Left lung (tissue), 10 donors: Measurements from ENCODE around the gene GPR158. TPM values are rescaled to one million over a fixed set of nuclear protein-coding genes. Genes with fewer than 3 reads are reported as not detected.

Experiments used
- ATAC-seq: fragments of 200-7000 bp; cut with Tn5 transposase; one replicate; pipeline ENCODE4 v1.9.1; 2020; ENCODE audit warnings: moderate library complexity
- DNase-seq, 4 donors: peaks; one replicate each; pipeline ENCODE4 v3.0.0-alpha.2; 2013 to 2020
- H3K27ac ChIP-seq, 2 donors: fragments of 200-600 bp; sonication (generic) in 1 of 2; one replicate each; pipeline versions ENCODE4 v1.5.0 to v1.8.0; 2020 to 2021
- H3K27me3 ChIP-seq, 2 donors: fragments of 200-600 bp; sonication (generic) in 1 of 2; one replicate each; pipeline versions ENCODE4 v1.5.0 to v1.8.0; 2020 to 2021
- H3K36me3 ChIP-seq, 2 donors: fragments of 200-600 bp; sonication (generic) in 1 of 2; one replicate each; pipeline versions ENCODE4 v1.5.0 to v1.8.0; 2020 to 2021
- H3K4me1 ChIP-seq, 2 donors: fragments of 200-600 bp; one replicate each; pipeline ENCODE4 v1.8.0; 2021
- H3K4me3 ChIP-seq, 2 donors: fragments of 200-600 bp; sonication (generic) in 1 of 2; one replicate each; pipeline versions ENCODE4 v1.5.0 to v1.8.0; 2020 to 2021; ENCODE audit warnings: mild to moderate bottlenecking in 1 of 2
- H3K9me3 ChIP-seq, 2 donors: fragments of 200-600 bp; sonication (generic) in 1 of 2; one replicate each; pipeline versions ENCODE4 v1.5.0 to v1.8.0; 2020 to 2021
- CTCF ChIP-seq, 2 donors: fragments of 200-600 bp; sonication (generic) in 1 of 2; IDR thresholded peaks; one replicate each; pipeline versions ENCODE4 v1.5.0 to v1.8.0; 2021; ENCODE audit warnings: antibody characterized with exemption in 2 of 2
- intact Hi-C, 2 donors: fragments of 100-400 bp; cut with DNase I; formaldehyde crosslinking; loops; one replicate each; pipeline versions ENCODE4 v1.11.2 to v1.14.2; 2022
- polyA plus RNA-seq, 6 donors: library from polyadenylated mRNA; unstranded; fragments of 120-200 nt; gene quantifications; one replicate each; pipeline ENCODE4 v1.2.1, GENCODE V29; 2013; ENCODE audit not compliant: insufficient read length in 6 of 6
- total RNA-seq, 2 donors: library from RNA; stranded (reverse); fragmentation: NEBNext Ultra II Directional; extraction: Animal tissue kit (Norgen Biotek cat#: 25700); gene quantifications; one replicate each; pipeline ENCODE4 v1.2.1, GENCODE V29; 2021
- donor health status: DM: no; HTN: yes; CAD: no.
- donor health status: DM: no; HTN: no; CAD: no.

The GPR158 gene
- total and polyA plus RNA-seq, 8 donors, result 0.05 to 1.5 (median 0.88) TPM

- Histone ChIP-seq H3K9me3 (peaks cover 0 to 40% of the 10 kb centered on the region in 2 donors), H3K4me3 (no peak overlapping the region), H3K4me1 (no peaks in the 10 kb centered on the region), H3K27me3 (no peaks in the 10 kb centered on the region), H3K36me3 (no peaks in the 10 kb centered on the region), H3K27ac (no peak overlapping the region)
- DNase-seq (peak in 1 of 4 donors; percentile 20), ATAC-seq (no peak)
- TF ChIP-seq CTCF (IDR thresholded peaks at IDR 0.05), result no peak
- intact Hi-C loops, result no loop called here
Observed at GRCh38 chr10:25392132-25392531, 217.3 kb downstream of the GPR158 start.

- no peak overlapping the region for H3K4me3 ChIP-seq
- no peak overlapping the region for H3K27ac ChIP-seq
- H3K36me3 ChIP-seq, result no peaks in the 10 kb centered on the region
- peaks cover 0 to 31% of the 10 kb centered on the region in 2 donors for H3K9me3 ChIP-seq
- intact Hi-C loops, result no loop called here
- DNase-seq, result no peak
- no peak for TF ChIP-seq CTCF (IDR thresholded peaks at IDR 0.05)
- ATAC-seq, result no peak
- no peaks in the 10 kb centered on the region for H3K27me3 ChIP-seq
- H3K4me1 ChIP-seq, result no peaks in the 10 kb centered on the region
Observed at GRCh38 chr10:25393621-25394020, 218.8 kb downstream of the GPR158 start.

- no peak for TF ChIP-seq CTCF (IDR thresholded peaks at IDR 0.05)
- DNase-seq, result no peak
- Histone ChIP-seq H3K27me3 (no peaks in the 10 kb centered on the region), H3K4me1 (no peaks in the 10 kb centered on the region), H3K9me3 (no peaks in the 10 kb centered on the region), H3K27ac (no peak overlapping the region), H3K36me3 (no peaks in the 10 kb centered on the region), H3K4me3 (no peak overlapping the region)
- ATAC-seq, result no peak
- intact Hi-C loops, result no loop called here
Observed at GRCh38 chr10:25398680-25399079, 223.9 kb downstream of the GPR158 start.

GRCh38 chr10:25405871-25406270 is 231.1 kb downstream of the GPR158 start:
- no peaks in the 10 kb centered on the region for H3K4me1 ChIP-seq
- H3K9me3 ChIP-seq, result no peaks in the 10 kb centered on the region
- intact Hi-C loops, result no loop called here
- H3K27me3 ChIP-seq, result no peaks in the 10 kb centered on the region
- no peaks in the 10 kb centered on the region for H3K36me3 ChIP-seq
- TF ChIP-seq CTCF (IDR thresholded peaks at IDR 0.05), result no peak
- no peak for DNase-seq
- H3K27ac ChIP-seq, result no peak overlapping the region
- H3K4me3 ChIP-seq, result no peak overlapping the region
- no peak for ATAC-seq

- ATAC-seq, result no peak
- TF ChIP-seq CTCF (IDR thresholded peaks at IDR 0.05), result no peak
- intact Hi-C loops, result no loop called here
Observed at GRCh38 chr10:25417611-25418010, 242.8 kb downstream of the GPR158 start.

More at GRCh38 chr10:25417611-25418010, 242.8 kb downstream of the GPR158 start:
- Histone ChIP-seq H3K27me3 (no peaks in the 10 kb centered on the region), H3K9me3 (peaks cover 0 to 3% of the 10 kb centered on the region in 2 donors), H3K4me1 (no peaks in the 10 kb centered on the region), H3K36me3 (no peaks in the 10 kb centered on the region), H3K4me3 (no peak overlapping the region), H3K27ac (no peak overlapping the region)
- DNase-seq, result no peak
